GM18526 (cell line): ENCODE results near the gene FOXL1.

ENCODE experiments used
- POLR2A ChIP-seq: IDR thresholded peaks from 3 replicates; pipeline ENCODE4 v1.6.1; 2011; ENCODE audit not compliant: insufficient read length; ENCODE audit errors: extremely low read depth

Gene FOXL1

GRCh38 chr16:86542756-86543750 lies 35.3 kb upstream of the FOXL1 start:
- no peak for TF ChIP-seq POLR2A

GRCh38 chr16:86545481-86545880 lies 32.9 kb upstream of the FOXL1 start:
- no peak for TF ChIP-seq POLR2A

- TF ChIP-seq POLR2A, result no peak
These were observed 32.3 kb upstream of the FOXL1 start for GRCh38 chr16:86545954-86546637.

- TF ChIP-seq POLR2A, result no peak
These were observed 31.7 kb upstream of the FOXL1 start for GRCh38 chr16:86546638-86547013.

- TF ChIP-seq POLR2A, result no peak
These were observed 31.1 kb upstream of the FOXL1 start for GRCh38 chr16:86547286-86547685.

GRCh38 chr16:86549076-86549892 lies 29.1 kb upstream of the FOXL1 start:
- TF ChIP-seq POLR2A, result no peak

- TF ChIP-seq POLR2A, result no peak
These were observed 28.5 kb upstream of the FOXL1 start for GRCh38 chr16:86549893-86550190.

GRCh38 chr16:86550281-86550680 lies 28.1 kb upstream of the FOXL1 start:
- no peak for TF ChIP-seq POLR2A

GRCh38 chr16:86553356-86553755 lies 25.0 kb upstream of the FOXL1 start:
- no peak for TF ChIP-seq POLR2A

GRCh38 chr16:86554599-86554916 lies 23.8 kb upstream of the FOXL1 start:
- no peak for TF ChIP-seq POLR2A

GRCh38 chr16:86554917-86555703 lies 23.2 kb upstream of the FOXL1 start, which contains the start of gene MTHFSD:
MTHFSD (minus strand) TSS chr16:86555235; CDS start chr16:86555184, 51 bp downstream.
- peak; percentile 92 for TF ChIP-seq POLR2A

GRCh38 chr16:86555704-86556075 lies 22.7 kb upstream of the FOXL1 start:
- no peak for TF ChIP-seq POLR2A

GRCh38 chr16:86556576-86556975 lies 21.8 kb upstream of the FOXL1 start:
- TF ChIP-seq POLR2A, result no peak

GRCh38 chr16:86557587-86557986 lies 20.8 kb upstream of the FOXL1 start:
- TF ChIP-seq POLR2A, result no peak

GRCh38 chr16:86558355-86559193 lies 19.8 kb upstream of the FOXL1 start:
- no peak for TF ChIP-seq POLR2A
